OCI-LY1 (cell line): ENCODE results near the gene JPH3.

Experiments used
- H2AFZ ChIP-seq: fragments of 200-600 bp; sonication (generic), shearing (Covaris generic); 2 replicates; pipeline ENCODE4 v1.6.0; 2014; ENCODE audit warnings: antibody characterized with exemption, mild to moderate bottlenecking, low read length
- H3F3A ChIP-seq: fragments of 200-600 bp; sonication (generic), shearing (Covaris generic); 2 replicates; pipeline ENCODE4 v1.6.0; 2014; ENCODE audit warnings: mild to moderate bottlenecking, antibody characterized with exemption, low read length, moderate library complexity; ENCODE audit not compliant: insufficient read depth
- H3K27ac ChIP-seq: fragments of 200-600 bp; sonication (generic); 2 replicates; pipeline ENCODE4 v1.5.1; 2014; ENCODE audit warnings: low read length, mixed run types, mild to moderate bottlenecking, low read depth; ENCODE audit not compliant: poor library complexity, severe bottlenecking
- H3K27me3 ChIP-seq: fragments of 200-600 bp; sonication (generic); 2 replicates; pipeline ENCODE4 v1.6.0; 2014; ENCODE audit warnings: antibody characterized with exemption, mild to moderate bottlenecking, low read length, moderate library complexity; ENCODE audit not compliant: insufficient read depth
- H3K36me3 ChIP-seq: fragments of 200-600 bp; sonication (generic); 2 replicates; pipeline ENCODE4 v1.6.1; 2014; ENCODE audit warnings: mild to moderate bottlenecking, antibody characterized with exemption, low read length, moderate library complexity, mixed read lengths; ENCODE audit not compliant: insufficient read depth
- H3K4me1 ChIP-seq: fragments of 200-600 bp; sonication (generic); 2 replicates; pipeline ENCODE4 v1.5.1; 2014; ENCODE audit warnings: mild to moderate bottlenecking, low read length, moderate library complexity; ENCODE audit not compliant: insufficient read depth, severe bottlenecking
- H3K4me2 ChIP-seq: fragments of 200-600 bp; sonication (generic), shearing (Covaris generic); 2 replicates; pipeline ENCODE4 v1.6.1; 2014; ENCODE audit warnings: low read length
- H3K4me3 ChIP-seq: fragments of 200-600 bp; sonication (generic); 2 replicates; pipeline ENCODE4 v1.5.1; 2014; ENCODE audit warnings: low read length, low read depth, mild to moderate bottlenecking, mixed read lengths; ENCODE audit not compliant: poor library complexity, severe bottlenecking
- H3K79me2 ChIP-seq: fragments of 200-600 bp; shearing (Covaris generic); 2 replicates; pipeline ENCODE4 v1.6.1; 2016; ENCODE audit warnings: mixed run types, low read length, mixed read lengths; ENCODE audit not compliant: insufficient read depth
- H3K9ac ChIP-seq: fragments of 200-600 bp; sonication (generic), shearing (Covaris generic); 2 replicates; pipeline ENCODE4 v1.6.1; 2014; ENCODE audit warnings: mild to moderate bottlenecking, low read length, mixed read lengths
- H3K9me2 ChIP-seq: fragments of 200-600 bp; sonication (generic), shearing (Covaris generic); 2 replicates; pipeline ENCODE4 v1.6.1; 2014; ENCODE audit warnings: low read depth, mild to moderate bottlenecking, low read length, mixed read lengths
- H3K9me3 ChIP-seq: fragments of 200-600 bp; shearing (Covaris generic); 2 replicates; pipeline ENCODE4 v1.6.1; 2014; ENCODE audit warnings: low read length, mixed read lengths
- H4K20me1 ChIP-seq: fragments of 200-600 bp; sonication (generic), shearing (Covaris generic); 2 replicates; pipeline ENCODE4 v1.6.0; 2016; ENCODE audit warnings: mild to moderate bottlenecking, low read length; ENCODE audit not compliant: insufficient read depth
- EZH2 ChIP-seq: fragments of 200-600 bp; sonication (generic), shearing (Covaris generic); IDR thresholded peaks from 2 replicates; pipeline ENCODE4 v1.8.0; 2017; ENCODE audit warnings: borderline replicate concordance, mixed run types, mild to moderate bottlenecking, antibody characterized with exemption, low read length, moderate library complexity, mixed read lengths
- TF ChIP-seq, protein P1 (sequence below): fragments of 200-600 bp; sonication (generic), shearing (Covaris generic); IDR thresholded peaks from 2 replicates; pipeline ENCODE4 v1.5.1; 2017; ENCODE audit warnings: mild to moderate bottlenecking, antibody characterized with exemption, low read length, moderate library complexity, mixed read lengths

JPH3 gene

DNA sequence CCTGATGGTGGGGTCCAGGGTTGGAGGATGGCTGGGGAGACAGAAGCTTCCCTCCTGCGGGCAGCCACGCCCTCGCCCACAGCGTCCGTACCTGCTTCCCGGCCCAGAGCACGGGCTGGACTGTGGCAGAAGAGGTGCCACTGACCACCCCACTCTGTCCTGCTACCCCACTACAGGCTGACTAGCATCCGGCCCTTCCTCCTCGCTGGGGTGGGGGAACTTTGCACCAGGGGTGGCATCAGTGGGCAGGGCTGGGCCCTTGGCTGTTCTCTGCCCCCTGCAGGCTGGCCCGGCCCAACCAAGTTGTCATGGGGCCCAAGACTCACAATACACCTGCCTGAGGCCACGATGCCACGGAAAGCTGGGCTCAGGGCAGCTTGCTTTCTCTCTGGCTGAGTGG, 90.4 kb downstream of the JPH3 start:
- TF ChIP-seq, protein P1, sequence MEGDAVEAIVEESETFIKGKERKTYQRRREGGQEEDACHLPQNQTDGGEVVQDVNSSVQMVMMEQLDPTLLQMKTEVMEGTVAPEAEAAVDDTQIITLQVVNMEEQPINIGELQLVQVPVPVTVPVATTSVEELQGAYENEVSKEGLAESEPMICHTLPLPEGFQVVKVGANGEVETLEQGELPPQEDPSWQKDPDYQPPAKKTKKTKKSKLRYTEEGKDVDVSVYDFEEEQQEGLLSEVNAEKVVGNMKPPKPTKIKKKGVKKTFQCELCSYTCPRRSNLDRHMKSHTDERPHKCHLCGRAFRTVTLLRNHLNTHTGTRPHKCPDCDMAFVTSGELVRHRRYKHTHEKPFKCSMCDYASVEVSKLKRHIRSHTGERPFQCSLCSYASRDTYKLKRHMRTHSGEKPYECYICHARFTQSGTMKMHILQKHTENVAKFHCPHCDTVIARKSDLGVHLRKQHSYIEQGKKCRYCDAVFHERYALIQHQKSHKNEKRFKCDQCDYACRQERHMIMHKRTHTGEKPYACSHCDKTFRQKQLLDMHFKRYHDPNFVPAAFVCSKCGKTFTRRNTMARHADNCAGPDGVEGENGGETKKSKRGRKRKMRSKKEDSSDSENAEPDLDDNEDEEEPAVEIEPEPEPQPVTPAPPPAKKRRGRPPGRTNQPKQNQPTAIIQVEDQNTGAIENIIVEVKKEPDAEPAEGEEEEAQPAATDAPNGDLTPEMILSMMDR, result peak; percentile 38; the same call in 1 of the 2 replicates
- no peak for TF ChIP-seq EZH2
- H3K9me2 ChIP-seq, result no peaks in the 10 kb centered on the region

DNA sequence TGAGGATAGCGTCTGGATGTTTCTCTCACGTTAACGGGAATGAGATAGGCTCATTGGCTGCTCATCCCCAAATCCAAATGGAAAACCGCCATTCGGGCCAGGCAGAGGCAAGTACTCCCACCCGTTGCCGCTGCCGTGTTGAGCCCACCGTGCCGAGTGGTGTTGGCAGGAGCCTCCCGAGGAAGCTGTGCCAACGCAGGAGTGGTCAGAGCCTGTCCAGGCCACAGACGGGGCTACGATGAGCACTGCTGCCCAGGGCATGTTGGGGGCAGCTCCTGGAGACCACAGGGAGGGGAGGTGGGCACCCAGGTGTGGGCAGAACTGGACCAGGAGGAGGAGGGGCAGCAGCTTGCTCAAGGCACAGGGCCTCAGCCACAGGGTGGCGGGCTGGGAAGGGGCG, 91.5 kb downstream of the JPH3 start:
- Histone ChIP-seq H3K9ac (no peak overlapping the region), H4K20me1 (no peaks in the 10 kb centered on the region), H3K27ac (no peak overlapping the region), H3K4me3 (no peak overlapping the region), H2AFZ (no peak overlapping the region), H3K36me3 (peaks cover 45% of the 10 kb centered on the region), H3K4me1 (peaks cover 34% of the 10 kb centered on the region), H3K4me2 (no peak overlapping the region), H3K79me2 (no peaks in the 10 kb centered on the region), H3K9me3 (no peaks in the 10 kb centered on the region), H3F3A (peaks cover 5% of the 10 kb centered on the region; the same call in 1 of the 2 replicates), H3K27me3 (no peaks in the 10 kb centered on the region), H3K9me2 (no peaks in the 10 kb centered on the region)
- TF ChIP-seq EZH2, result no peak
- TF ChIP-seq, protein P1, result no peak

More for the DNA sequence above, 90.4 kb downstream of the JPH3 start:
- no peaks in the 10 kb centered on the region for H3K79me2 ChIP-seq
- H4K20me1 ChIP-seq, result no peaks in the 10 kb centered on the region
- no peaks in the 10 kb centered on the region for H3K9me3 ChIP-seq
- H3K9ac ChIP-seq, result no peak overlapping the region
- no peak overlapping the region for H3K4me3 ChIP-seq
- H3F3A ChIP-seq, result peaks cover 5% of the 10 kb centered on the region; the same call in 1 of the 2 replicates
- peaks cover 41% of the 10 kb centered on the region for H3K36me3 ChIP-seq
- no peak overlapping the region for H3K4me2 ChIP-seq
- H3K27me3 ChIP-seq, result no peaks in the 10 kb centered on the region
- peaks cover 24% of the 10 kb centered on the region for H3K4me1 ChIP-seq
- no peak overlapping the region for H2AFZ ChIP-seq
- no peak overlapping the region for H3K27ac ChIP-seq

DNA sequence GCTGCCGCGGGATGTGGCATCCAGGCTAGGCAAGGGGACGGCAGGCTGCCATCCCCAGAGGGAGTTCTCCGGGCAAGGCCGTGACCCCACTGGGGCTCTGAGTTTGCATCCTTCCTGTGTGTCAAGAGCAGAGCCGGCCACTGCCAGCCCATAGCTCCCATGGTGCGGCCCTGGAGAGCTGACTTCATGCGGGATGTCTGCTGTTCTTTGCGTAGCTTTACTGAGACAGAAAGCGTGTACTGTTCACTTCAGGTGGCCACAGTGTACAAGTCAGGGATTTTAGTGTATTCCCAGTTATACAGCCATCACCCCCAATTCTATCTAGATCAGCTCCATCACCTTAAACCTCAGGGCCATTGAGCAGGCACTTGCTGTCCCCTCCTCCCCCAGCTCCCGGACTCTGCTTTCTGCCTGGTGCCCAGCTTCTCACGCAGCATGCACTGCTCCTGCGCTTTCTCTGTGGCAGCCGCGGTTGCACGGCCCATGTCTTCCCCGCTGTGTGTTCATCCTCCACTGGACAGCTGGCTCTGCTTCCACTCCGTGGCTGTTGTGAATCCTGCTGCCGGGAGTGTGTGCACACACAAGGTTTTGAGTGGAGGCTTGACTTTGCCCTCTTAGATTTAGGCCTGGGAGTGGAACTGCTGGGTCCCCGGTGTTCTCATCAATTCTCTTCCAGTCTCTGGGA, 92.3 kb downstream of the JPH3 start:
- Histone ChIP-seq H3K36me3 (peaks cover 50% of the 10 kb centered on the region), H3K4me2 (no peak overlapping the region), H3K4me3 (no peak overlapping the region), H3F3A (peaks cover 5% of the 10 kb centered on the region; the same call in 1 of the 2 replicates), H3K27me3 (no peaks in the 10 kb centered on the region), H3K27ac (no peak overlapping the region), H4K20me1 (no peaks in the 10 kb centered on the region), H3K4me1 (peaks cover 42% of the 10 kb centered on the region), H3K9ac (no peak overlapping the region), H2AFZ (no peak overlapping the region), H3K79me2 (no peaks in the 10 kb centered on the region), H3K9me3 (no peaks in the 10 kb centered on the region), H3K9me2 (no peaks in the 10 kb centered on the region)
- TF ChIP-seq, protein P1, result no peak
- no peak for TF ChIP-seq EZH2
